ENCODE data around the gene SENP1. TPM values are rescaled to one million over a fixed set of nuclear protein-coding genes. Genes with fewer than 3 reads are reported as not detected.

SENP1 gene
- polyA plus RNA-seq, 3 donors, result 2.5 to 4.4 (median 3.9) TPM

GRCh38 chr12:48045965-48046518 lies 59.8 kb downstream of the SENP1 start:
- 83 to 91% (median 87%) methylated on average over 2 of the region's 2 CpGs for WGBS, 3 donors
- no peak overlapping the region for H3K27ac ChIP-seq (ENCODE audit: low read depth, low read length)

GRCh38 chr12:48045061-48045846 lies 60.6 kb downstream of the SENP1 start:
- 95 to 98% (median 95%) methylated on average over 6 of the region's 6 CpGs for WGBS, 3 donors
- no peak overlapping the region for H3K27ac ChIP-seq (ENCODE audit: low read depth, low read length)

- no peak overlapping the region for H3K27ac ChIP-seq (ENCODE audit: low read depth, low read length)
- WGBS, 3 donors, result 93 to 95% (median 95%) methylated on average over 7 of the region's 7 CpGs
These were observed 61.5 kb downstream of the SENP1 start for GRCh38 chr12:48044396-48044795.

GRCh38 chr12:48043771-48044170 lies 62.1 kb downstream of the SENP1 start:
- 74 to 88% (median 81%) methylated on average over 4 of the region's 4 CpGs for WGBS, 3 donors
- no peak overlapping the region for H3K27ac ChIP-seq (ENCODE audit: low read depth, low read length)

- 76 to 86% (median 80%) methylated on average over 5 of the region's 5 CpGs for WGBS, 3 donors
- H3K27ac ChIP-seq (ENCODE audit: low read depth, low read length), result no peak overlapping the region
These were observed 64.1 kb downstream of the SENP1 start for GRCh38 chr12:48041591-48042423.

DNA sequence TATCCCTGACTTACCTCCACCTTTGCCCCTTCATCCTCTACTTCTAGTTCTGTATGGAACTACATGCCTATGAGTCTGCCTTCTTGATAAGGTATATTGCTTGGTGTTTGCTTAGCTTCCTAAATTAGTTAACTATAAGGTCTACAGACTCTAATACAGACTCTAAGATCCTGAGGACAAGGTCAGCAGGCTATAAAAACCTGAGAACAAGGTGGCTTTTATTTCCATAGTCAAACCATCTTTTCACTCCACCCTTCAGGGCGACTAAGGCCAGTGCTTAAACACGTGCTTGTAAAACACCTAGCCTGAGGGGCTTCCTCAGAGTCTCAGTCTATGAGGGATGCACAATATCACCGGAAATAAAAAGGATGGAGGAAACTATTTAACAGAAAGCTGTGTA lies 65.5 kb downstream of the SENP1 start:
- H3K27ac ChIP-seq (ENCODE audit: low read depth, low read length), result no peak overlapping the region
- WGBS, 3 donors, result 70 to 86% (median 76%) methylated on average over 3 of the region's 3 CpGs

DNA sequence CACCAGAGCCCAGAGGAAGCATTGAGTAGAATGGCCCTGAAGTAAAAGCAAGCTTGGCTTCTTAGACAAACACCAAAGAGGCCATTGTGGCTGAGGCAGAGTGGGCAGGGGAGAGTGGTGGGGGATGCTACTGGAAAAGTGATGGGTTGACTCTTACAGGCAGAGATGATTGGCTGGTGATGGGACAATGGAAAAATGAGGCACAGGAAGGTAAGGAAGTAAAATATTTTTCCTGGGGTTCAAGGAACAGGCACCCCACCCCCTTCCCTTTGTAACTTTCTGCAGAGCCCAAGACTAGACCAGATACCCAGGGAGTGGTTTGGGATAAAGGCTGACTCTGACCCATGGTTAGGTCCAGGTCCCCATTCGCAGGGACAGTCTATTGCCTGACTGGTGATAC lies 66.7 kb downstream of the SENP1 start:
- WGBS, 3 donors, result 96 to 98% (median 96%) methylated on average over 1 of the region's 1 CpG
- no peak overlapping the region for H3K27ac ChIP-seq (ENCODE audit: low read depth, low read length)

GRCh38 chr12:48038085-48038484 lies 67.8 kb downstream of the SENP1 start:
- H3K27ac ChIP-seq (ENCODE audit: low read depth, low read length), result no peak overlapping the region
- WGBS, 3 donors, result 43 to 59% (median 44%) methylated on average over 5 of the region's 5 CpGs

GRCh38 chr12:48037267-48037915 lies 68.5 kb downstream of the SENP1 start:
- no peak overlapping the region for H3K27ac ChIP-seq (ENCODE audit: low read depth, low read length)
- WGBS, 3 donors, result 40 to 49% (median 45%) methylated on average over 7 to 9 of the region's 9 CpGs

- no peak overlapping the region for H3K27ac ChIP-seq (ENCODE audit: low read depth, low read length)
- WGBS, 3 donors, result 88 to 96% (median 94%) methylated on average over 4 of the region's 4 CpGs
These were observed 69.1 kb downstream of the SENP1 start for GRCh38 chr12:48036818-48037217.

DNA sequence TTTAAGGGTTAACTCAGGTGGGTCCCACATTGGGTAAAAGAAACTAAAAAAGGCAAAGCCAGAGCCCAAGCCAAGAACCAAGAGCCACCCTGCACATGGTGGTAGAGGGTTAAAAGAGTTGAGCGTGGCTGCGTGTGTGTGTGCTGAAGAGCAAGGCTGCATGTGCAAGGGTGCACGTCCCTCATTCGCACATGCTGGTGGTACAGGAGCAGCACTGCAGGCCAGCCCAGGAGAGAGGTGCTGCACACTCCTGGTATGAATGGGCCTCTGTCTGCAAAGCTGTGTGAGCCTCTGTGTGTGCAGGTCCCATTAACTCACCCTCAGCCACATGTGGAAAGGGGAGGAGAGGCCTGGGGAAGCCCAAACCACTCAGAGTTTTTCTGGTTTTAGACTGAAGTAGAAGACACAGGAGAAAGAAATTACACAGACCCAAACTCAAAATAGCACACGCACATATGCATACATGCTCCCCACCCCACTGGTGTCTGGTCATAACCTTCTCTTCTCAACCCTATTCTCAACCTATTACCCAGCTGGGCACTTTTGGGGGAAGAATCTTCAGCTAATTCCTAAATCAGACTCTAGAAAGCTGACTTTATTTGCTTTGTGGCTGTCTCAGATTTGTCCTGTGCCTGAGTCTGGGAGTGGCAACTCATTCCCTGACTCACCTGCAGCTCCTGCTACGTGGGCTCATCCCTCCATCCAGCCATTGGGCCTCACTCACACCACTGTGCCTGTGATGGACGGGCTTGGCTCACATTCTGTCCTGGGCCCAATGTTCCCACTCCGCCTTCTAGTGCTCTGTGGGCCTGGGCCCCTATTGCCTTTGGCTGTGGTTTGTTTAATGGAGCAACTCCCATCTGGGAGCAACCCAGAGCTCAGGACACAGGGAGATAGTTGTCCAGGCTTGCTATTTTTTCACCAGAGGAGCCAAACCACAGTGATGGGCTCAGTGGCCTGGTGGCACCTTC lies 70.8 kb downstream of the SENP1 start:
- no peak overlapping the region for H3K27ac ChIP-seq (ENCODE audit: low read depth, low read length)
- 92 to 96% (median 93%) methylated on average over 8 of the region's 8 CpGs for WGBS, 3 donors

- H3K27ac ChIP-seq (ENCODE audit: low read depth, low read length), result no peak overlapping the region
- WGBS, 3 donors, result 86 to 100% (median 96%) methylated on average over 1 of the region's 1 CpG
These were observed 72.4 kb downstream of the SENP1 start for GRCh38 chr12:48033451-48033850.

- 95 to 100% (median 98%) methylated on average over 1 of the region's 1 CpG for WGBS, 3 donors
- H3K27ac ChIP-seq (ENCODE audit: low read depth, low read length), result no peak overlapping the region
These were observed 73.3 kb downstream of the SENP1 start for GRCh38 chr12:48032597-48032996.

GRCh38 chr12:48031135-48031960 lies 74.5 kb downstream of the SENP1 start:
- no peak overlapping the region for H3K27ac ChIP-seq (ENCODE audit: low read depth, low read length)
- 81 to 87% (median 84%) methylated on average over 12 of the region's 12 CpGs for WGBS, 3 donors

- no peak overlapping the region for H3K27ac ChIP-seq (ENCODE audit: low read depth, low read length)
- whole genome bisulfite sequencing, 3 donors, result 73 to 79% (median 79%) methylated on average over 4 of the region's 4 CpGs
These were observed 75.7 kb downstream of the SENP1 start for GRCh38 chr12:48030173-48030650.

- WGBS, 3 donors, result 65 to 66% (median 65%) methylated on average over 8 of the region's 8 CpGs
- H3K27ac ChIP-seq (ENCODE audit: low read depth, low read length), result no peak overlapping the region
These were observed 76.2 kb downstream of the SENP1 start for GRCh38 chr12:48029491-48030172.
